Measurements from ENCODE around the gene XXYLT1.
"Not testable (repeated sequence)": the region's sequence is repeated elsewhere in the genome, so short reads cannot be mapped to it uniquely, and the experiment has no call there.

XXYLT1 gene

DNA sequence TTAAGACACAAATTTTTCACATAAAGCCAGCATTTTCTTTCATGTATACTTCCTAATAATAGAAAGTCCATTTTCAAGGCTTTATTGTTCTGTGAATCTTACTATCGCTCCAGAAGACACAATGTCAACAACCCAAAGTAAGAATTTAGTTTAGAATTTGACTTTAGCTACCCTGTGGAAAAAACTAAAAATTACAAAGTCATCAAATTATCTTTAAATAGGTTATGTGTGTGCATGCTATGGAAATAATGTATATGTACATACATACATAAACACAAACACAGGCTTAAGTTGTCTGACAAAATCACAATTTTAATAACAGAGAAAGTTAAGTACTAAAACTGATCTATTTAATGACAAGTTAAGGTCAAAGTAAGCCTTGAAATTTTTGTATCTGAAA, 20.2 kb upstream of the XXYLT1 start:
- peaks cover 30% of the 10 kb centered on the region for H3K4me1 ChIP-seq (ENCODE audit: low read depth, poor library complexity, severe bottlenecking)
- H2AFZ ChIP-seq (ENCODE audit: low read depth) = no peak overlapping the region
- no peaks in the 10 kb centered on the region for H3K79me2 ChIP-seq (ENCODE audit: insufficient read depth, low read depth)
- H3K27me3 ChIP-seq (ENCODE audit: insufficient read depth, low read depth) = no peaks in the 10 kb centered on the region
- H3K4me2 ChIP-seq = peak overlapping the region; percentile 52
- no peaks in the 10 kb centered on the region for H4K20me1 ChIP-seq (ENCODE audit: insufficient read depth)
- no peak overlapping the region; the same call in 1 of the 2 replicates for H3K9ac ChIP-seq
- H3K4me3 ChIP-seq (IDR thresholded peaks at IDR 0.05; ENCODE audit: insufficient read depth, low read depth, low read length) = no peak overlapping the region
- no peaks in the 10 kb centered on the region; the same call in 1 of the 2 replicates for H3K36me3 ChIP-seq (ENCODE audit: insufficient read depth)
- TF ChIP-seq, protein P1, sequence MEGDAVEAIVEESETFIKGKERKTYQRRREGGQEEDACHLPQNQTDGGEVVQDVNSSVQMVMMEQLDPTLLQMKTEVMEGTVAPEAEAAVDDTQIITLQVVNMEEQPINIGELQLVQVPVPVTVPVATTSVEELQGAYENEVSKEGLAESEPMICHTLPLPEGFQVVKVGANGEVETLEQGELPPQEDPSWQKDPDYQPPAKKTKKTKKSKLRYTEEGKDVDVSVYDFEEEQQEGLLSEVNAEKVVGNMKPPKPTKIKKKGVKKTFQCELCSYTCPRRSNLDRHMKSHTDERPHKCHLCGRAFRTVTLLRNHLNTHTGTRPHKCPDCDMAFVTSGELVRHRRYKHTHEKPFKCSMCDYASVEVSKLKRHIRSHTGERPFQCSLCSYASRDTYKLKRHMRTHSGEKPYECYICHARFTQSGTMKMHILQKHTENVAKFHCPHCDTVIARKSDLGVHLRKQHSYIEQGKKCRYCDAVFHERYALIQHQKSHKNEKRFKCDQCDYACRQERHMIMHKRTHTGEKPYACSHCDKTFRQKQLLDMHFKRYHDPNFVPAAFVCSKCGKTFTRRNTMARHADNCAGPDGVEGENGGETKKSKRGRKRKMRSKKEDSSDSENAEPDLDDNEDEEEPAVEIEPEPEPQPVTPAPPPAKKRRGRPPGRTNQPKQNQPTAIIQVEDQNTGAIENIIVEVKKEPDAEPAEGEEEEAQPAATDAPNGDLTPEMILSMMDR (conservative IDR thresholded peaks at IDR 0.05; ENCODE audit: low read depth, low read length) = no peak
- peak overlapping the region; percentile 69; the same call in 1 of the 2 replicates for H3K27ac ChIP-seq

DNA sequence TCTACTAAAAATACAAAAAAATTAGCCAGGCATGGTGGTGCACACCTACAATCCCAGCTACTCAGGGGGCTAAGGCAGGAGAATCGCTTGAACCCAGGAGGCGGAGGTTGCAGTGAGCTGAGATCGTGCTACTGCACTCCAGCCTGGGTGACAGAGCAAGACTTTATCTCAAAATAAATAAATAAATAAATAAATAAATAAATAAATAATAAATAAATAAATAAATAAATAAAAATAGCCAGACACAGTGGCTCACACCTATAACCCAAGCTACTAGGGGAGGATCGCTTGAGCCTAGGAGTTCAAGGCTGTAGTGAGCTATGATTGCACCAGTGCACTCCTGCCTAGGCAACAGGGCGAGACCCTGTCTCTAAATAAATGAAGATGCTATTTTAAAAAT, 19.7 kb upstream of the XXYLT1 start:
- not testable (repeated sequence) for H4K20me1 ChIP-seq (ENCODE audit: insufficient read depth); H3K27me3 ChIP-seq (ENCODE audit: insufficient read depth, low read depth); H3K36me3 ChIP-seq (ENCODE audit: insufficient read depth); H3K4me3 ChIP-seq (IDR thresholded peaks at IDR 0.05; ENCODE audit: insufficient read depth, low read depth, low read length); H2AFZ ChIP-seq (ENCODE audit: low read depth); H3K79me2 ChIP-seq (ENCODE audit: insufficient read depth, low read depth); H3K9ac ChIP-seq
- Histone ChIP-seq H3K4me1 (ENCODE audit: low read depth, poor library complexity, severe bottlenecking) (peaks cover 34% of the 10 kb centered on the region), H3K27ac (peak overlapping the region; percentile 69; the same call in 1 of the 2 replicates), H3K4me2 (peak overlapping the region; percentile 52; the same call in 1 of the 2 replicates)

DNA sequence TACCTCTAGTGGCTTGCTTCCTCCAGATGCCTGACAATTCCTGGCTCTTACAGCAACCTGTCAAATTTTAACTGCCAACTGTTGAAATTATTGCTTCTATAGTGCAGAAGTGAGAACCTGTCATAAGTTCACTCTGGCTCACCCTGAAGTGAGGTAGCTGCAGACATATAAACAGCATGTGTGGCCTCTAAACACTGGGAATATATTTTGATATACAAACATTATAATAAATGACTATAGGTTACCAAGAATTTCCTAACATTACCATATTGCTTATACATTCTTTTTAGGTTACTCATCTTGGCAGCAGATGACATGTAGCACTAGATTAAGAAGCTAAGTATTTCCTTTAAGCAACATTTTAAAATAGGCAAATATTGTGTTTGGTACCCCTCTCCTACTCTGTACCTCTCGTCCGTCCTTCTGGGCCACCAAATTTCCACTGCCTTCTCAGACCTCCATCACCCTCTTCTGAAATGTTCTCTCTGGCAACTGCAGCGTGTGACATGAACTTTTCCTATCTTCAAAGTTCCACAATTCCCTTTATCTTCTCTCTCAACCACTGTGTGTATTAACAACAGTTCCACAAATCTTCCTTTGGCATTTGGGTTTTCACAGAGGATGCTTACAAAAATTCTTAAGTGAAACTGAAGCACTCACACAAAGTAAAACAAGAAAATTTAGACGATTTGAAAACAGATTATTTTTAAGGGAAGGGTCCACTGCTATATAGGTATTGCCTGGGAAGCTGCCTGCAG, 15.3 kb upstream of the XXYLT1 start:
- TF ChIP-seq, protein P1 (conservative IDR thresholded peaks at IDR 0.05; ENCODE audit: low read depth, low read length) = no peak
- Histone ChIP-seq H3K79me2 (ENCODE audit: insufficient read depth, low read depth) (no peaks in the 10 kb centered on the region), H3K27me3 (ENCODE audit: insufficient read depth, low read depth) (no peaks in the 10 kb centered on the region), H3K4me3 (IDR thresholded peaks at IDR 0.05; ENCODE audit: insufficient read depth, low read depth, low read length) (no peak overlapping the region), H3K4me1 (ENCODE audit: low read depth, poor library complexity, severe bottlenecking) (peaks cover 47% of the 10 kb centered on the region), H3K9ac (no peak overlapping the region), H3K4me2 (no peak overlapping the region), H4K20me1 (ENCODE audit: insufficient read depth) (no peaks in the 10 kb centered on the region), H3K27ac (no peak overlapping the region), H2AFZ (ENCODE audit: low read depth) (no peak overlapping the region), H3K36me3 (ENCODE audit: insufficient read depth) (no peaks in the 10 kb centered on the region)

DNA sequence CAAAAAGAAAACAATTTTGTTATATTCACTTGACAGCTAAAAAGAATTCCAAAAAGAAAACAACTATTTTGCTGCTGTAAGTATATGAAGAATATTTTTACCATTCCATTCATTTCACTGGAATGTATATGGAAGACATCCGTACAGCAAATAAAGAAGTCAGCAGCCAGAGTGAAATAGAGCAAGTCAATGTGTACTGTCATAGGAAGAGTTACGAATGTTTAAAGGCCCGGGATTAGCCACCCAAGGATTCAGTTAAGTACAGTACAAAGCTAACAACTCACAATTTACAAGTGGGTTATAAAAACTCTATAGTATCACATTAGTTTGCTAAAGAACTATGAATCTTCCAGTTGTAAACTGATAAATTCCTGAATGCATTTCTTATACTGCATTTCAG, 14.4 kb upstream of the XXYLT1 start:
- H3K27ac ChIP-seq = peak overlapping the region; percentile 16; the same call in 1 of the 2 replicates
- H3K27me3 ChIP-seq (ENCODE audit: insufficient read depth, low read depth) = no peaks in the 10 kb centered on the region
- no peak overlapping the region for H3K9ac ChIP-seq
- TF ChIP-seq, protein P1 (conservative IDR thresholded peaks at IDR 0.05; ENCODE audit: low read depth, low read length) = no peak
- peak overlapping the region; percentile 54 for H3K4me2 ChIP-seq
- no peaks in the 10 kb centered on the region for H3K79me2 ChIP-seq (ENCODE audit: insufficient read depth, low read depth)
- no peaks in the 10 kb centered on the region for H4K20me1 ChIP-seq (ENCODE audit: insufficient read depth)
- H2AFZ ChIP-seq (ENCODE audit: low read depth) = no peak overlapping the region
- H3K4me3 ChIP-seq (IDR thresholded peaks at IDR 0.05; ENCODE audit: insufficient read depth, low read depth, low read length) = no peak overlapping the region
- no peaks in the 10 kb centered on the region for H3K36me3 ChIP-seq (ENCODE audit: insufficient read depth)
- peaks cover 41% of the 10 kb centered on the region for H3K4me1 ChIP-seq (ENCODE audit: low read depth, poor library complexity, severe bottlenecking)

DNA sequence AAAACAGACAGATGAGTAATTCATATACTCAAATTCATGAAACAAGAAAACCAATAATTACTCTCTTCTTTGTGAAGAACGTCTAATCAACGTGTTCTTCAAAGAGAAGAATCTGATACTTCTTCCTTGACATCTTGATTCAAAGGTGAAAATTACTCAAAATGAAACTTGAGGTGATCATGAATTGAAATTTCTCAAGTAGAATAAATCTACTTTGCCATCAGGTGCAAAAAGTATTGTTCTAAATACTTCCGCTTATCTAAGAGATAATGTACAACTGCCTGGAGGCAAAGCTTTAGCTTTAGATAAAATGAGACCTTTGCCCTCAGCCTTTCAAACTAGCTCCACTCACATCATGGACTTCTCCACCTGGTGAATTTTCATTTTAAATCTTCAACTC, 13.9 kb upstream of the XXYLT1 start:
- H2AFZ ChIP-seq (ENCODE audit: low read depth) = no peak overlapping the region
- peak overlapping the region; percentile 16; the same call in 1 of the 2 replicates for H3K27ac ChIP-seq
- H3K36me3 ChIP-seq (ENCODE audit: insufficient read depth) = no peaks in the 10 kb centered on the region
- no peaks in the 10 kb centered on the region for H3K27me3 ChIP-seq (ENCODE audit: insufficient read depth, low read depth)
- no peaks in the 10 kb centered on the region for H4K20me1 ChIP-seq (ENCODE audit: insufficient read depth)
- no peak overlapping the region for H3K4me3 ChIP-seq (IDR thresholded peaks at IDR 0.05; ENCODE audit: insufficient read depth, low read depth, low read length)
- H3K79me2 ChIP-seq (ENCODE audit: insufficient read depth, low read depth) = no peaks in the 10 kb centered on the region
- no peak overlapping the region for H3K9ac ChIP-seq
- H3K4me2 ChIP-seq = peak overlapping the region; percentile 54
- peaks cover 41% of the 10 kb centered on the region for H3K4me1 ChIP-seq (ENCODE audit: low read depth, poor library complexity, severe bottlenecking)
- TF ChIP-seq, protein P1 (conservative IDR thresholded peaks at IDR 0.05; ENCODE audit: low read depth, low read length) = no peak
